GM10248 (cell line): ENCODE measurements around the gene SLC35F3.

Source experiments
- CTCF ChIA-PET: fragments of 300-600 bp; sonication (Branson Sonifier 250); formaldehyde crosslinking; extraction: SDS; loops from one replicate; lab custom pipeline; 2021; ENCODE audit warnings: antibody characterized with exemption; lab: Yijun Ruan, JAX
- POLR2A ChIA-PET: fragments of 350-650 bp; sonication (Branson Sonifier 250); formaldehyde crosslinking; extraction: SDS; loops from one replicate; lab custom pipeline; 2020; ENCODE audit warnings: antibody characterized with exemption; lab: Yijun Ruan, JAX
- DNase-seq: peaks from one replicate; pipeline ENCODE4 v3.0.0; 2012; ENCODE audit errors: extremely low spot score
- TF ChIP-seq, protein P1 (sequence below): IDR thresholded peaks from 2 replicates; pipeline ENCODE4 v1.5.1; 2012; ENCODE audit warnings: mild to moderate bottlenecking, low read depth; ENCODE audit errors: extremely low read depth, missing control alignments, control extremely low read depth

The SLC35F3 gene

DNA sequence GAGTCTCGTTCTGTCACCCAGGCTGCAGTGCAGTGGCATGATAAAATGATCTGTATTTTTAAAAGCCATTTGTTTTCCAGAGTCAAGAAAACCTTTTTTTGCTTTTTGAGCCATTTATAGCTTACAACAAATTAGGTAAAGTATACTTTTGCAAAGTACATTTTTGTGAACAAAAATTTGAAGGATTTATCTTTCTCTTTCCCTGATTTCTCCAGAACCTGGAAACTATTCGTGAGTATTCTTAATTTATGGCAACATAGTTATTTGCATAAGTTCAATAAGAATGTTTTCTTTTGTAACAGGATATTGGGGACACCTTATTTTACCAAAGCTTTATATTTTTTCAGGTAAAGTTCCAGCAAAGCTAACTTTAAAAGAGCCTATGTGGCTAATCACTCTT, 37.4 kb upstream of the SLC35F3 start:
- ChIA-PET POLR2A (no interaction called here), CTCF (no interaction called here)
- DNase-seq, result no peak
- TF ChIP-seq, protein P1, sequence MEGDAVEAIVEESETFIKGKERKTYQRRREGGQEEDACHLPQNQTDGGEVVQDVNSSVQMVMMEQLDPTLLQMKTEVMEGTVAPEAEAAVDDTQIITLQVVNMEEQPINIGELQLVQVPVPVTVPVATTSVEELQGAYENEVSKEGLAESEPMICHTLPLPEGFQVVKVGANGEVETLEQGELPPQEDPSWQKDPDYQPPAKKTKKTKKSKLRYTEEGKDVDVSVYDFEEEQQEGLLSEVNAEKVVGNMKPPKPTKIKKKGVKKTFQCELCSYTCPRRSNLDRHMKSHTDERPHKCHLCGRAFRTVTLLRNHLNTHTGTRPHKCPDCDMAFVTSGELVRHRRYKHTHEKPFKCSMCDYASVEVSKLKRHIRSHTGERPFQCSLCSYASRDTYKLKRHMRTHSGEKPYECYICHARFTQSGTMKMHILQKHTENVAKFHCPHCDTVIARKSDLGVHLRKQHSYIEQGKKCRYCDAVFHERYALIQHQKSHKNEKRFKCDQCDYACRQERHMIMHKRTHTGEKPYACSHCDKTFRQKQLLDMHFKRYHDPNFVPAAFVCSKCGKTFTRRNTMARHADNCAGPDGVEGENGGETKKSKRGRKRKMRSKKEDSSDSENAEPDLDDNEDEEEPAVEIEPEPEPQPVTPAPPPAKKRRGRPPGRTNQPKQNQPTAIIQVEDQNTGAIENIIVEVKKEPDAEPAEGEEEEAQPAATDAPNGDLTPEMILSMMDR, result no peak

DNA sequence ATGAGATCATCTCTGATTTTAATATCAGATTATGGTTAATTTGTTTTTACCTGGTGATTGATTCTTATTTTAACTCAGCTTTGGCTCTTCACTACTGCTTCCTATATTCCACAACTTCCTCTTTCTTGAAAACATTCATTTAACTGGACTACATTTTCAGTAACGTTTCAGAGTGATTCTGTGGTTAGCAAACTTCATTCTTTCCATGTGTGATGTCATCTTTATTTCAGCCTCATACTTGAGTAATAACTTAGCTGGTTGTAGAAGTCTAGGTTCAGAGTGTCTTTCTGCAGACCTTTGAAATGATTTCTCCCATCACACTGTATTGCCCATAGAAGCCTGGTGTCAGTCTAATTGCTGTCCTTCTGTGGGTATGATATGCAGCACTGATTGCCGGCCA, 36.0 kb upstream of the SLC35F3 start:
- DNase-seq, result no peak
- TF ChIP-seq, protein P1, result no peak
- POLR2A ChIA-PET, result no interaction called here
- CTCF ChIA-PET, result no interaction called here

DNA sequence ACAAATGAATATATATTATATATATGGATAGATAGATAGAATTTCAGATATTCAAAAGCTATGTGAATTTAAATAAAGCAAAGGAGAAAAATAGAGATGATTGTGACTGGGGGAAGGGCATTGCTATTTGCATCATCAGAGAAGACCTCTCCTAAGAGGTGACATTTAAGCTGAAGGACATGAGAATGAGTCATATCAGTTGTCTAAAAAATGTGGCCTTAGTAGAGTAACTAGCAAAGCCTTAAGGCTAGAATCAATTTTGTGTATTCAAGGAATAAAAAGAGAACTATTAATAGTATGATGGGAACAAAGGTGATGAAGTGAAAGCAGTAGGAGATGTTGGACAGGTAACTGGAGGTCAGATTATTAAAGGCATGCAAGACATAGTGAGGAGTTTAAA, 34.8 kb upstream of the SLC35F3 start:
- TF ChIP-seq, protein P1, result no peak
- ChIA-PET CTCF (no interaction called here), POLR2A (no interaction called here)
- DNase-seq, result no peak

DNA sequence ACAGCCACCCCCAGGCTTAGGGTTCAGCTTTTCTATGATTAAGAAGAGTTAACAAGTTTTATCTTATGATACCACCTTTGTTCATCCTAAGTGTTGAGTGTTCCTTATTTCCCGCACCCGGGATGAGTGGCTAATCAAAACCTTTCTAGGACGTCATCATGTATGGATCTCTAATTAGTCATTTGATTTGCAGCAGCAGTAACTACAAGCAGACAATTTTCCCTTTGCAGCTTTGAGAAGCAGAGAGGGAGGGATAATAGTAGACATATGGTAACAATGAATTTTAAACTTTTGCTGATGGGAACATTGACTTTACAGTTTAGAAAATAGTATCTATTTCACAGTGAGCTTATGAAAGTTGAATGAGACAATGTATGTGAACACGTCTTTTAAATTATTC, 30.8 kb upstream of the SLC35F3 start:
- POLR2A ChIA-PET, result no interaction called here

DNA sequence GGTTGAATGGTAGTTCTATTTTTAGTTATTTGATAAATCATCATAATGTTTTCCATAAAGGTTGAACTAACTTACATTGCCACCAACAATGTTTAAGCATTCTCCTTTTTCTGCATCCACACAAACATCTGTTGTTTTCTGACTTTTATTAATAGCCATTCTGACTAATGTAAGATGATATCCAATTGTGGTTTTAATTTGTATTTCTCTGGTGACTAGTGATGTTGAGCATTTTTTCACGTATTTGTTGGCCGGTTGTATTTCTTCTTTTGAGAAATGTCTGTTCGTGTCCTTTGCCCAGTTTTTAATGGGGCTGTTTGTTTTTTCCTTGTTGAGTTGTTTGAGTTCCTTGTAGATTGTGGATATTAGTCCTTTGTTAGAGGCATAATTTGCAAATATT, 24.6 kb upstream of the SLC35F3 start:
- TF ChIP-seq, protein P1, result no peak
- ChIA-PET CTCF (no interaction called here), POLR2A (no interaction called here)
- DNase-seq, result no peak

More for the DNA sequence above, 30.8 kb upstream of the SLC35F3 start:
- CTCF ChIA-PET, result no interaction called here
- TF ChIP-seq, protein P1, result no peak
- DNase-seq, result no peak

DNA sequence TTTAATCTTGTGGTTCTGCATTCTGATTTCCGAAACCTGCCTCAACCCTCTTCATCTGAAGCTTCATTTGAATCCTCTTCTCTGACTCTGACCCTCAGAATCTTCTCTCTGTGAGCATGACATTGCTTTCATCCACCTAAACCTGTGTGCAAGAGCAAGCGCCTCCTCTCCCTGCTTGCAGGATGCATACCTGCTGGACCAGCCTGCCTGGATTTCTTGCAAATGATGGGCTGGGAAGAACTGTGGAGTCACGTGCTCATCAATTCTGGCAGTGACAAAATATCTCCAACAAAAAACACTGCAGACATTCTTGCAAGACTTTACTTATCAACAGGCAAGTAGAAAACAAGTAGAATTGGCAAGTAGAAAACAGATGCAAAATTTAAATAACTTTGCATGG, 20.8 kb upstream of the SLC35F3 start:
- TF ChIP-seq, protein P1, result no peak
- ChIA-PET POLR2A (no interaction called here), CTCF (no interaction called here)
- no peak for DNase-seq

DNA sequence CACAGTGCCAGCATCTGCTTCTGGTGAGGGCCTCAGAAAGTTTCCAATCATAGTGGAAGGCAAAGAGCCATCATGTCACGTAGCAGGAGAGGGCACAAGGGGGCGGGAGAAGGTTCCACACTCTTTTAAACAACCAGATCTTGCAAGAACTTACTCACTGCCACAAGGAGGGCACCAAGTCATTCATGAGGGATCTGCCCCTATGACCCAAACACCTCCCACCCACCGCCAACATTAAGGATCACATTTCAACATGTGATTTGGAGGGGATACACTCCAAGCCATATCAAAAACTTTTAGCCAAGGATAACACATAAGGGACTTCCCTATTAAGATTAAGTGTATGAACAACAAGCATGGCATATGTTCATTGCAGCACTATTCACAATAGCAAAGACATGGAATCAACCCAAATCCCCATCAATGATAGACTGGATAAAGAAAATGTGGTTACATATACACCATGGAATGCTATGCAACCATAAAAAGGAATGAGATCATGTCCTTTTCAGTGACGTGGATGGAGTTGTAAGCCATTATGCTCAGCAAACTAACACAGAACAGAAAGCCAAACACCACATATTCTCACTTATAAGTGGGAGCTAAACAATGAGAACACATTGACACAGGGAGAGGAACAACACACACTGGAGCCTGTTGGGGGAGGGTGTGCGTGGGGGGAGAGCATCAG, 19.9 kb upstream of the SLC35F3 start:
- TF ChIP-seq, protein P1, result no peak
- CTCF ChIA-PET, result no interaction called here
- DNase-seq, result no peak
- POLR2A ChIA-PET, result no interaction called here
